T-helper 9 cell (primary cell): Measurements from ENCODE around the gene CASD1.

Source experiments
- DNase-seq: peaks from one replicate; pipeline ENCODE4 v3.0.0-alpha.2; 2020

CASD1 gene

GRCh38 chr7:94590526-94591162, 81.0 kb downstream of the CASD1 start:
- no peak for DNase-seq

GRCh38 chr7:94591176-94591575, 81.6 kb downstream of the CASD1 start:
- DNase-seq = no peak

- DNase-seq = no peak
Observed at GRCh38 chr7:94594882-94595281, 85.3 kb downstream of the CASD1 start.

- DNase-seq = no peak
Observed at GRCh38 chr7:94595717-94596116, 86.1 kb downstream of the CASD1 start.

GRCh38 chr7:94600267-94600666, 90.7 kb downstream of the CASD1 start:
- no peak for DNase-seq

- no peak for DNase-seq
Observed at GRCh38 chr7:94602181-94602580, 92.6 kb downstream of the CASD1 start.

GRCh38 chr7:94605031-94605430, 95.4 kb downstream of the CASD1 start:
- no peak for DNase-seq
